ENCODE results near the gene POLE3.

DNA sequence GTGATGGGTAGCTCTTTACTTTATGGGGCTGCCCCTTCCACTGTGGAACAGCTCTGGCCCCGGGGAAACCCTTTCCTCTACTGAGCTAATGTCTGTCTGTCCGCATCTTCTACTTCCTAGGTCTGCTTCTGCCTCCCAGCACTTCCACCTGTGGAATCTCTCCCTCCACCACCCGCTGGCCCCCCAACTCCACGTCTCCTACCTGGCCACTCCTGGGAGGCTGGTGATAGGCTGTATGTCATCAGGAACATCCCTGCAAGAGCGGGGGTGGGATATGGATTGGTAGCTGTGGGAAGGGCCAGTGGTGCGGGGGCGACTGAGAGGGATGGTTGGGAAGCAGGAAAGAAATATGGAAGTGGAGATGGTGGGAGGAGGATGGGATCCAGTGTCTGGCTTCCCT, 18.6 kb downstream of the POLE3 start:
- TF ChIP-seq EZH2 (IDR thresholded peaks at IDR 0.05; ENCODE audit: insufficient read depth, poor library complexity, severe bottlenecking): no peak
- TF ChIP-seq EZH2phosphoT487 (IDR thresholded peaks at IDR 0.05; ENCODE audit: insufficient read depth, low read depth): no peak
